ENCODE data around the gene GRIN3B.

DNA sequence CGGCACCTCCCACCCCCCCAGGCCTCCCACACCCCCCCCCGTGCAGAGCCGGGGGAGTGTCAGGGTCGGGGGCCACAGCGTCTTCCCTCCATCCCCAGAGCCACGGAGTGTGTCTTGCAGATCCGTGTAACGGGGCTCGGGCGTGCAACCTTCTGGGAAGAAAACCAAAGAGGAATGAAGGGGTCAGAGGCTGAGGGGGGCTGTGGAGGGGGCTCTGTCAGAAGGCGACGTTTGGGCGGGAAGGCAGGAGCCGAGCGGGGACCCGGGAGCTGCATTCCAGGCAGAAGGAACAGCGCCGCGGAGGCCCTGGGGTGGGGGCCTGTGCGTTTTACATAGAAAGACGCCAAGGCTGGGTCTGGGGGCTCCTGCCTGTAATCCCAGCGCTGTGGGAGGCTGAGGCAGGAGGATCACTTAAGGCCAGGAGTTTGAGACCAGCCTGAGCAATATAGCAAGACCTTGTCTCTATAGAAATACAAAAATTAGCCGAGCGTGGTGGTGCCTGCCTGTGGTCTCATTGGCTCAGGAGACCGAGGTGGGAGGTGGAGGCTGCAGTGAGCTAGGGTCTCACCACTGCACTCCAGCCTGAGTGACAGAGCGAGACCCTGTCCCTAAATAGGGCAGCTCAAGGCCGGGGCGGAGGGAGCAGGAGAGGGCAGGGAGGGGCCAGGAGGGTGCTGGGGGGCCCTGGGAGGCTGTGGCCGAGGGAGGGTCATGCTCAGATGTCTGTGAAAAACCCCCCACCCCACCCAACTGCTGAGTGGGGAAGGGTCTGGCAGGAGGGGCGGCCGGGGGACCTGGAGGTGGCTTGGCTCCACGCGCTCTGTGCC, 46.6 kb upstream of the GRIN3B start:
- TF ChIP-seq POLR2A (IDR thresholded peaks at IDR 0.05; ENCODE audit: low read depth, low read length) (no peak), POLR2AphosphoS5 (IDR thresholded peaks at IDR 0.05; ENCODE audit: low read depth, low read length) (no peak)

Data from GM12892 (cell line).